NCI-H1417 (cell line): ENCODE data around the gene EWSR1.

Experiments
- DNase-seq, 3 experiments: peaks; one replicate each; lab custom pipeline; 2025; lab: John Stamatoyannopoulos, UW

The EWSR1 gene

GRCh38 chr22:29251265-29251664 lies 16.8 kb upstream of the EWSR1 start:
- DNase-seq, result no peak

- DNase-seq, result no peak
These were observed 15.8 kb upstream of the EWSR1 start for GRCh38 chr22:29251981-29252911.

GRCh38 chr22:29253561-29254285 lies 14.3 kb upstream of the EWSR1 start:
- no peak for DNase-seq

GRCh38 chr22:29254286-29254660 lies 13.8 kb upstream of the EWSR1 start:
- DNase-seq, result no peak

- no peak for DNase-seq
These were observed 12.9 kb upstream of the EWSR1 start for GRCh38 chr22:29255064-29255621.

GRCh38 chr22:29256606-29257325 lies 11.3 kb upstream of the EWSR1 start:
- no peak for DNase-seq

GRCh38 chr22:29257751-29258181 lies 10.3 kb upstream of the EWSR1 start:
- DNase-seq, result no peak

- DNase-seq, result no peak
These were observed 9.4 kb upstream of the EWSR1 start for GRCh38 chr22:29258407-29259252.

GRCh38 chr22:29259253-29259899 lies 8.7 kb upstream of the EWSR1 start:
- DNase-seq, result no peak

GRCh38 chr22:29260031-29260560 lies 8.0 kb upstream of the EWSR1 start:
- no peak for DNase-seq

- no peak for DNase-seq
These were observed 7.3 kb upstream of the EWSR1 start for GRCh38 chr22:29260601-29261315.

GRCh38 chr22:29263791-29264276 lies 4.2 kb upstream of the EWSR1 start:
- DNase-seq, result no peak

- no peak for DNase-seq
These were observed 2.8 kb upstream of the EWSR1 start for GRCh38 chr22:29265305-29265704.

- DNase-seq, result no peak
These were observed 2.1 kb upstream of the EWSR1 start for GRCh38 chr22:29265929-29266328.

GRCh38 chr22:29266564-29267461 lies 1.3 kb upstream of the EWSR1 start:
- DNase-seq, result peak in 1 of 3 experiments; percentile 45

- peak in 1 of 3 experiments; percentile 45 for DNase-seq
These were observed 608 bp upstream of the EWSR1 start for GRCh38 chr22:29267462-29267857.

- DNase-seq, result peak; percentile 7 to 80 (median 77)
These were observed 602 bp downstream of the EWSR1 start for GRCh38 chr22:29268511-29269229.

- peak in 2 of 3 experiments; percentile 22 to 52 for DNase-seq
These were observed 1.1 kb downstream of the EWSR1 start for GRCh38 chr22:29269230-29269604.
